Osteocyte (in vitro differentiated cells): Measurements from ENCODE around the gene CRTAP. TPM values are rescaled to one million over a fixed set of nuclear protein-coding genes. Genes with fewer than 3 reads are reported as not detected.

ENCODE experiments used
- DNase-seq: peaks from one replicate; pipeline ENCODE4 v3.0.0; 2021; ENCODE audit warnings: mixed read lengths; ENCODE audit not compliant: unreplicated experiment; ENCODE audit errors: extremely low spot score
- H3K27ac Mint-ChIP-seq: one replicate; pipeline ENCODE4 v1.8.0; 2021; ENCODE audit warnings: mild to moderate bottlenecking, mixed read lengths; ENCODE audit not compliant: unreplicated experiment
- H3K27me3 Mint-ChIP-seq: one replicate; pipeline ENCODE4 v1.8.0; 2021; ENCODE audit warnings: mixed read lengths; ENCODE audit not compliant: unreplicated experiment
- H3K36me3 Mint-ChIP-seq: one replicate; pipeline ENCODE4 v1.8.0; 2021; ENCODE audit warnings: mixed read lengths; ENCODE audit not compliant: unreplicated experiment
- H3K4me1 Mint-ChIP-seq: one replicate; pipeline ENCODE4 v1.8.0; 2021; ENCODE audit warnings: mixed read lengths; ENCODE audit not compliant: unreplicated experiment
- H3K4me3 Mint-ChIP-seq: one replicate; pipeline ENCODE4 v1.8.0; 2021; ENCODE audit warnings: mild to moderate bottlenecking, moderate library complexity, mixed read lengths; ENCODE audit not compliant: unreplicated experiment
- H3K9me3 Mint-ChIP-seq: one replicate; pipeline ENCODE4 v1.8.0; 2021; ENCODE audit warnings: mixed read lengths; ENCODE audit not compliant: unreplicated experiment
- total RNA-seq: library from RNA; stranded (reverse); gene quantifications from 2 replicates; pipeline ENCODE4 v1.2.1, GENCODE V29; 2021
- TF ChIP-seq, protein P1 (sequence below): fragments of 200-600 bp; sonication (generic); IDR thresholded peaks from 2 replicates; pipeline ENCODE4 v1.5.0; 2021; ENCODE audit warnings: antibody characterized with exemption, mild to moderate bottlenecking, moderate library complexity

Gene CRTAP
- total RNA-seq, 1 donor from 2014 or later = 308 TPM

DNA sequence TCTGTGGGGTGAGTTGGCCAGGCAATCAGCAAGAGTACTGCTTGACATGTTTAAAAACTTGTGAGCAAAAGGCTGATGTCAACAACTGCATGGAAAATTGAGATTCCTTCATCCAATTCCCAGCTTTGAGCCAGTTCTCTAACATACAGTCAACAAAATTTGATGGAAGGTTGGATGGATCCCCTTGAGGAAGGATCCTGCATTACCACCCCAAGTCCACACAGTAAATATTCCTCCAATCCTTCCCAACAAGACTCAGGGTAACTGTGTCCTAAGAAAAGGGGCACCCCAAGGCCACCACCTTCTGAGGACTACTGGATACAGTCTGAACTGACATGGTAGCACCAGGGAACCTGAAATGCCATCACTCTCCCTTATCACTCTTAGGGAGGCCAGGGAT lies 32.0 kb upstream of the CRTAP start:
- Mint-ChIP-seq H3K27ac (no peak overlapping the region), H3K36me3 (peaks cover 4% of the 10 kb centered on the region), H3K9me3 (no peaks in the 10 kb centered on the region), H3K4me3 (no peak overlapping the region), H3K27me3 (no peaks in the 10 kb centered on the region), H3K4me1 (peaks cover 10% of the 10 kb centered on the region)
- TF ChIP-seq, protein P1, sequence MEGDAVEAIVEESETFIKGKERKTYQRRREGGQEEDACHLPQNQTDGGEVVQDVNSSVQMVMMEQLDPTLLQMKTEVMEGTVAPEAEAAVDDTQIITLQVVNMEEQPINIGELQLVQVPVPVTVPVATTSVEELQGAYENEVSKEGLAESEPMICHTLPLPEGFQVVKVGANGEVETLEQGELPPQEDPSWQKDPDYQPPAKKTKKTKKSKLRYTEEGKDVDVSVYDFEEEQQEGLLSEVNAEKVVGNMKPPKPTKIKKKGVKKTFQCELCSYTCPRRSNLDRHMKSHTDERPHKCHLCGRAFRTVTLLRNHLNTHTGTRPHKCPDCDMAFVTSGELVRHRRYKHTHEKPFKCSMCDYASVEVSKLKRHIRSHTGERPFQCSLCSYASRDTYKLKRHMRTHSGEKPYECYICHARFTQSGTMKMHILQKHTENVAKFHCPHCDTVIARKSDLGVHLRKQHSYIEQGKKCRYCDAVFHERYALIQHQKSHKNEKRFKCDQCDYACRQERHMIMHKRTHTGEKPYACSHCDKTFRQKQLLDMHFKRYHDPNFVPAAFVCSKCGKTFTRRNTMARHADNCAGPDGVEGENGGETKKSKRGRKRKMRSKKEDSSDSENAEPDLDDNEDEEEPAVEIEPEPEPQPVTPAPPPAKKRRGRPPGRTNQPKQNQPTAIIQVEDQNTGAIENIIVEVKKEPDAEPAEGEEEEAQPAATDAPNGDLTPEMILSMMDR = no peak
- DNase-seq = no peak

DNA sequence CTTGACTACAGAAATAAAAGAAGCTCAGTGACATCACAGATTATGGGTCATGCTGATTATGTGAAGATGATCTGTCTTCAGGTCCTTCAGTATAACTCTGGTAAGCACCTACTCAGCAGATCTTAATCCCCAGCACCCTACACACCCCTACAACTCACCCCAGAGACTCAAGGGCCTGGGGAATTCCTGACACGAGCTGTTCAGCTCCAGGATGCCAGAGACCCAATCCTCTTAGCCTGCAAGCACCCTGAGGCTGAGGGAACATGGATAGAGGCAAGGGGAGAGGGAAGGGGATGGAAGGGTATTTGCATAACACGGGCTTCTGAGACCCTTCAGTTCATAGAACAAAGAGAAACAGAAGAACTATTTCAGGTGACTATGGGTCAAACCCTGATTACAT lies 29.9 kb upstream of the CRTAP start:
- Mint-ChIP-seq H3K36me3 (peaks cover 11% of the 10 kb centered on the region), H3K27me3 (no peaks in the 10 kb centered on the region), H3K9me3 (peaks cover 4% of the 10 kb centered on the region), H3K4me1 (peaks cover 3% of the 10 kb centered on the region), H3K4me3 (no peak overlapping the region), H3K27ac (no peak overlapping the region)
- no peak for DNase-seq
- TF ChIP-seq, protein P1 = no peak

DNA sequence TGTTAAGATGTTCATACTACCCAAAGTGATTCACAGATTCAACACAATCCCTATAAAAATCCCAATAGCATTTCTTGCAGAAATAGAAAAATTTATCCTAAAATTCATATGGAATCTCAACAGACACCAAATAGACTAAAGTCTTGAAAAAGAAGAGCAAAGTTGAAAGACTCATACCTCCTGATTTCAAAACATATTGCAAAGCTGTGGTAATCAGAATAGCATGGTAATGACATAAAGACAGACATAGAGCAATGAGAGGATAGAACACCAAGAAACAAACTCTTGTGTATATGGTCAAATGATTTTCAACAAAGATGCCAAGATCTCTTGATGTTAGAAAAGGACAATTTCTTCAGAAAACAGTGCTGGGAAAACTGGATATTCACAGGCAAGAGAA lies 25.1 kb upstream of the CRTAP start:
- Mint-ChIP-seq H3K4me1 (peaks cover 3% of the 10 kb centered on the region), H3K9me3 (peaks cover 9% of the 10 kb centered on the region), H3K36me3 (peaks cover 45% of the 10 kb centered on the region), H3K27me3 (no peaks in the 10 kb centered on the region), H3K4me3 (no peak overlapping the region), H3K27ac (no peak overlapping the region)
- TF ChIP-seq, protein P1 = no peak
- no peak for DNase-seq

DNA sequence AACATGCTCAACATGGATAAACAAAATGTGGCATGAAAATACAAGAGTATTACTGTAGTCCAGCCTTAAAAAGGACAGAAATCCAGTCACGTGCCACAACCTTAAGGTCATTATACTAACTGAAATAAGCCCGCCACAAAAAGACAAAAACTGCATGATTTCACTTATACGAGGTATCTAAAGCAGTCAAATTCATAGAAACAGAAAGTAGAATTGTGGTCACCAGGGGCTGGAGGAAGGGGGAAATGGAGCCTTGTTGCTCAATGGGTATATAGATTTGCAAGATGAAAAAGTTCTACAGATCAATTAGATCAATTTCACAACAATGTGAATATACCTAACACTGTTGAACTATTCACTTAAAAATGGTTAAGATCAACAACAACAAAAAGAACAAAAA lies 24.3 kb upstream of the CRTAP start:
- no peak for DNase-seq
- Mint-ChIP-seq H3K4me3 (no peak overlapping the region), H3K27me3 (no peaks in the 10 kb centered on the region), H3K9me3 (peaks cover 9% of the 10 kb centered on the region), H3K27ac (no peak overlapping the region), H3K4me1 (peaks cover 9% of the 10 kb centered on the region), H3K36me3 (peaks cover 42% of the 10 kb centered on the region)
- TF ChIP-seq, protein P1 = no peak

DNA sequence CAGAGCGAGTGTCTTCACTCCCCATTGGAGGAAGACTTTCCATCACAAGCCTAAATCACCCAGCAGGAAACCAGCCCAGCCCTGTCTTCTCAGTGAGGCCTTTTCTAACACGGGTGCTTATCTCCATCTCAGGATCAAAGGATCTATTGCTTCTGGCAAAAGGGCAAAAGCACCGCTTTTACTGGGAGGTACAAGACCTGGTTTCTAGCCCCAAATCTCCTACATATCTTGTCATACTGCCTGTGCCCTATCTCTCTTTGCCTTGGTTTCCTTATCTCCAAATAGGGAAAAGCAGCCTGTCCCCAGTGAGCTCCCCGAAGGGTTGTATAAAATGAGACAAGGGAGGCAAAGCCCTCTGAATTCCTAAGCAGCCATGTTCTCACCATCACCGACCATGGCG lies 22.1 kb upstream of the CRTAP start:
- Mint-ChIP-seq H3K27me3 (no peaks in the 10 kb centered on the region), H3K4me3 (no peak overlapping the region), H3K36me3 (peaks cover 42% of the 10 kb centered on the region), H3K27ac (no peak overlapping the region), H3K9me3 (peaks cover 9% of the 10 kb centered on the region), H3K4me1 (peaks cover 21% of the 10 kb centered on the region)
- DNase-seq = no peak
- TF ChIP-seq, protein P1 = no peak
